Breast epithelium (tissue), 3 donors: Measurements from ENCODE around the gene ASTN2.

Experiments used
- POLR2A ChIP-seq: fragments of 450-650 bp; IDR thresholded peaks from one replicate; pipeline ENCODE4 v1.6.1; 2016; ENCODE audit warnings: antibody characterized with exemption, mild to moderate bottlenecking, moderate library complexity
- POLR2AphosphoS5 ChIP-seq, 3 donors: sonication (generic); formaldehyde crosslinking; IDR thresholded peaks; one replicate each; pipeline ENCODE4 v1.6.1; 2017; ENCODE audit warnings: antibody characterized with exemption in 3 of 3
- TF ChIP-seq, protein P1 (sequence below), 3 donors: fragments of 450-650 bp; IDR thresholded peaks; one replicate each; pipeline ENCODE4 v1.5.1; 2016 to 2017; ENCODE audit warnings: antibody characterized with exemption in 3 of 3, mild to moderate bottlenecking in 3 of 3, moderate library complexity in 3 of 3

DNA sequence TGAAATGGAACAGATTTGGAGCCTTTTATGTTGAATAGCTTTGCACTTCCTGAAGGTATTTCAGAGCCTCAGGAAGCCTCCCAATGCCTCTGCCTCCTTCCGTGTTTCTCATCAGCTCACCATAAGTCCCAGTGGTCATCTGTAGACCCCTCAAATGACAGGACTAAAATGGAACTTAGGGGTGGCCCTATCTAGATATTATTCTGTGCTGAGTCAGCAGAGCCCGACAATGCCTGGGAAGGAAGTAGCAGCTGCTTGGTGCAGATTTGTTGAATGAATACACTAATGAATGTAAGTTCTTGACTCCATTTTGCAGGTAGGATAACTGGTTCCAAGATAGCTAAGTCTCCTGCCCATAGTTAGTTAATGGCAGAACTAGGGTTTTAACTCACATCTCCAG lies 97.7 kb downstream of the ASTN2 start:
- TF ChIP-seq, protein P1, sequence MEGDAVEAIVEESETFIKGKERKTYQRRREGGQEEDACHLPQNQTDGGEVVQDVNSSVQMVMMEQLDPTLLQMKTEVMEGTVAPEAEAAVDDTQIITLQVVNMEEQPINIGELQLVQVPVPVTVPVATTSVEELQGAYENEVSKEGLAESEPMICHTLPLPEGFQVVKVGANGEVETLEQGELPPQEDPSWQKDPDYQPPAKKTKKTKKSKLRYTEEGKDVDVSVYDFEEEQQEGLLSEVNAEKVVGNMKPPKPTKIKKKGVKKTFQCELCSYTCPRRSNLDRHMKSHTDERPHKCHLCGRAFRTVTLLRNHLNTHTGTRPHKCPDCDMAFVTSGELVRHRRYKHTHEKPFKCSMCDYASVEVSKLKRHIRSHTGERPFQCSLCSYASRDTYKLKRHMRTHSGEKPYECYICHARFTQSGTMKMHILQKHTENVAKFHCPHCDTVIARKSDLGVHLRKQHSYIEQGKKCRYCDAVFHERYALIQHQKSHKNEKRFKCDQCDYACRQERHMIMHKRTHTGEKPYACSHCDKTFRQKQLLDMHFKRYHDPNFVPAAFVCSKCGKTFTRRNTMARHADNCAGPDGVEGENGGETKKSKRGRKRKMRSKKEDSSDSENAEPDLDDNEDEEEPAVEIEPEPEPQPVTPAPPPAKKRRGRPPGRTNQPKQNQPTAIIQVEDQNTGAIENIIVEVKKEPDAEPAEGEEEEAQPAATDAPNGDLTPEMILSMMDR (IDR thresholded peaks at IDR 0.05): no peak
- TF ChIP-seq POLR2A: no peak
- TF ChIP-seq POLR2AphosphoS5 (IDR thresholded peaks at IDR 0.05): no peak
